GM12801 (cell line): Measurements from ENCODE around the gene ASMTL.

Experiments
- CTCF ChIP-seq: IDR thresholded peaks from one replicate; pipeline ENCODE4 v1.5.1; 2011; ENCODE audit warnings: control low read depth; ENCODE audit not compliant: insufficient read length; ENCODE audit errors: extremely low read depth

Gene ASMTL

GRCh38 chrX:1389993-1390285 is 62.8 kb downstream of the ASMTL start:
- TF ChIP-seq CTCF: no peak

GRCh38 chrX:1389181-1389992 is 63.3 kb downstream of the ASMTL start:
- TF ChIP-seq CTCF: no peak

GRCh38 chrX:1388651-1389050 is 64.1 kb downstream of the ASMTL start:
- TF ChIP-seq CTCF: no peak

- TF ChIP-seq CTCF: no peak
Measured at GRCh38 chrX:1387141-1387776, 65.5 kb downstream of the ASMTL start.

GRCh38 chrX:1386338-1387127 is 66.2 kb downstream of the ASMTL start:
- TF ChIP-seq CTCF: no peak

- TF ChIP-seq CTCF: no peak
Measured at GRCh38 chrX:1385253-1386223, 67.2 kb downstream of the ASMTL start.
